SK-N-SH (cell line): Measurements from ENCODE around the gene NR1D2. TPM values are rescaled to one million over a fixed set of nuclear protein-coding genes. Genes with fewer than 3 reads are reported as not detected.

Source experiments
- CTCF ChIA-PET: fragments of 300-600, 350-600 bp; formaldehyde crosslinking; extraction: SDS; loops from one replicate; lab custom pipeline; 2021; lab: Yijun Ruan, JAX
- POLR2A ChIA-PET: fragments of 350-600 bp; sonication (Branson Sonifier 250); formaldehyde crosslinking; extraction: SDS; loops from one replicate; lab custom pipeline; 2020; ENCODE audit warnings: antibody characterized with exemption, inconsistent platforms; lab: Yijun Ruan, JAX
- DNase-seq: peaks from one replicate; pipeline ENCODE4 v3.0.0; 2012
- H2AFZ ChIP-seq: fragments of 200-600 bp; sonication (generic); 2 replicates; pipeline ENCODE4 v1.8.1; 2016; ENCODE audit warnings: antibody characterized with exemption, mild to moderate bottlenecking, low read depth
- H3F3A ChIP-seq: fragments of 200-600 bp; sonication (generic); replicated peaks from 2 replicates; pipeline ENCODE3; 2016; ENCODE audit warnings: antibody characterized with exemption, mild to moderate bottlenecking; ENCODE audit not compliant: insufficient read depth
- H3K27ac ChIP-seq, 2 experiments: fragments of 200-500 bp in 1 of 2; fragments of 200-600 bp in 1 of 2; sonication (Bioruptor generic) in 1 of 2; sonication (generic), shearing (Covaris generic) in 1 of 2; 2 replicates each; pipeline versions ENCODE4 v1.5.1 to v1.6.1; 2014 to 2016; ENCODE audit warnings: low read depth in 2 of 2, inconsistent platforms in 1 of 2, low read length in 1 of 2, mild to moderate bottlenecking in 1 of 2, mixed read lengths in 1 of 2
- H3K27me3 ChIP-seq: fragments of 200-600 bp; sonication (generic), shearing (Covaris generic); 2 replicates; pipeline ENCODE4 v1.6.1; 2016; ENCODE audit warnings: mixed run types; ENCODE audit not compliant: insufficient read depth
- H3K36me3 ChIP-seq, 2 experiments: fragments of 200-500 bp in 1 of 2; fragments of 200-600 bp in 1 of 2; sonication (Bioruptor generic) in 1 of 2; sonication (generic) in 1 of 2; replicated peaks in 1 of 2; 2 replicates each; pipeline versions ENCODE3 to v1.5.1; 2014 to 2016; ENCODE audit warnings: low read length in 1 of 2, mild to moderate bottlenecking in 1 of 2; ENCODE audit not compliant: insufficient read depth in 2 of 2, control insufficient read depth in 1 of 2
- H3K4me1 ChIP-seq, 2 experiments: fragments of 200-500 bp in 1 of 2; fragments of 200-600 bp in 1 of 2; sonication (Bioruptor generic) in 1 of 2; sonication (generic), shearing (Covaris generic) in 1 of 2; 2 replicates each; pipeline versions ENCODE4 v1.5.1 to v1.6.1; 2014 to 2016; ENCODE audit warnings: low read depth in 1 of 2, low read length in 1 of 2, mixed run types in 1 of 2; ENCODE audit not compliant: insufficient read depth in 2 of 2, control insufficient read depth in 1 of 2
- H3K4me2 ChIP-seq: fragments of 200-600 bp; sonication (generic), shearing (Covaris generic); 2 replicates; pipeline ENCODE4 v1.6.1; 2017; ENCODE audit warnings: mixed run types
- H3K4me3 ChIP-seq, 2 experiments: fragments of 200-500 bp in 1 of 2; fragments of 200-600 bp in 1 of 2; sonication (Bioruptor generic) in 1 of 2; sonication (generic), shearing (Covaris generic) in 1 of 2; 2 replicates each; pipeline versions ENCODE4 v1.5.1 to v1.8.1; 2014 to 2016; ENCODE audit warnings: low read depth in 2 of 2, inconsistent platforms in 1 of 2, low read length in 1 of 2, mild to moderate bottlenecking in 1 of 2, mixed read lengths in 1 of 2, moderate library complexity in 1 of 2
- H3K79me2 ChIP-seq: fragments of 200-600 bp; sonication (generic); 2 replicates; pipeline ENCODE4 v1.8.1; 2017; ENCODE audit warnings: mild to moderate bottlenecking; ENCODE audit not compliant: insufficient read depth
- H3K9ac ChIP-seq: fragments of 200-600 bp; sonication (generic); 2 replicates; pipeline ENCODE4 v1.6.1; 2017; ENCODE audit warnings: mixed run types
- H3K9me2 ChIP-seq: fragments of 200-600 bp; sonication (generic); 2 replicates; pipeline ENCODE4 v1.6.1; 2017; ENCODE audit warnings: mixed run types
- H3K9me3 ChIP-seq: fragments of 200-600 bp; sonication (generic); 2 replicates; pipeline ENCODE4 v1.6.1; 2017; ENCODE audit warnings: mixed run types, mild to moderate bottlenecking, moderate library complexity
- H4K20me1 ChIP-seq: fragments of 200-600 bp; sonication (generic); 2 replicates; pipeline ENCODE4 v1.6.1; 2017; ENCODE audit warnings: mild to moderate bottlenecking, mixed run types; ENCODE audit not compliant: insufficient read depth
- FOXM1 ChIP-seq: IDR thresholded peaks from 2 replicates; pipeline ENCODE4 v1.4.0; 2012; ENCODE audit warnings: low read depth, mild to moderate bottlenecking
- GATA2 ChIP-seq: sonication (generic); formaldehyde crosslinking; IDR thresholded peaks from 2 replicates; pipeline ENCODE4 v1.5.0; 2020; ENCODE audit warnings: mild to moderate bottlenecking, missing genetic modification reagents
- JUND ChIP-seq: IDR thresholded peaks from 2 replicates; pipeline ENCODE4 v1.4.0; 2012
- MEF2A ChIP-seq: IDR thresholded peaks from 2 replicates; pipeline ENCODE4 v1.4.0; 2012; ENCODE audit warnings: low read depth, borderline replicate concordance
- POLR2AphosphoS5 ChIP-seq: IDR thresholded peaks from 2 replicates; pipeline ENCODE4 v1.6.1; 2012; ENCODE audit warnings: low read depth, low read length
- RCOR1 ChIP-seq: fragments of 150-350 bp; IDR thresholded peaks from 2 replicates; pipeline ENCODE4 v1.6.1; 2017; ENCODE audit warnings: antibody characterized with exemption, low read length
- RFX5 ChIP-seq: IDR thresholded peaks from 2 replicates; pipeline ENCODE4 v1.6.1; 2012; ENCODE audit warnings: mild to moderate bottlenecking, improper control_type of control experiment, low read length
- RXRA ChIP-seq: IDR thresholded peaks from 2 replicates; pipeline ENCODE4 v1.4.0; 2012; ENCODE audit warnings: low read depth, mild to moderate bottlenecking, borderline replicate concordance
- SMC3 ChIP-seq: IDR thresholded peaks from 2 replicates; pipeline ENCODE4 v1.6.1; 2012; ENCODE audit warnings: low read depth, low read length, improper control_type of control experiment
- TAF1 ChIP-seq: IDR thresholded peaks from 2 replicates; pipeline ENCODE4 v1.6.1; 2012; ENCODE audit warnings: low read depth, mild to moderate bottlenecking, low read length, moderate library complexity, borderline replicate concordance
- TEAD4 ChIP-seq: IDR thresholded peaks from 2 replicates; pipeline ENCODE4 v1.4.0; 2012; ENCODE audit warnings: mild to moderate bottlenecking, borderline replicate concordance; ENCODE audit not compliant: insufficient read depth
- YY1 ChIP-seq: IDR thresholded peaks from 2 replicates; pipeline ENCODE4 v1.4.0; 2012; ENCODE audit warnings: low read depth, mild to moderate bottlenecking
- WGBS: methylation state at CpG from one replicate; pipeline ENCODE4 v1.1.6; 2017; ENCODE audit warnings: low lambda C conversion rate; 5-methylcytosine and 5-hydroxymethylcytosine counted together
- polyA plus RNA-seq, 3 experiments: library from polyadenylated mRNA; depleted of rRNA; stranded (reverse); fragments of >200 nt; gene quantifications; 2 replicates each; pipeline ENCODE4 v1.2.3, GENCODE V29; 2012
- TF ChIP-seq, protein P1 (sequence below): IDR thresholded peaks from 2 replicates; pipeline ENCODE4 v1.6.1; 2012; ENCODE audit warnings: mild to moderate bottlenecking, low read depth, low read length, moderate library complexity
- TF ChIP-seq, protein P2 (sequence below): fragments of 200-600 bp; sonication (generic); IDR thresholded peaks from 2 replicates; pipeline ENCODE4 v1.6.1; 2017; ENCODE audit warnings: antibody characterized with exemption, mild to moderate bottlenecking, moderate library complexity
- TF ChIP-seq, protein P3 (sequence below): fragments of 150-350 bp; IDR thresholded peaks from 2 replicates; pipeline ENCODE4 v1.6.1; 2017; ENCODE audit warnings: antibody characterized with exemption, low read length, low read depth, borderline replicate concordance
- TF ChIP-seq, protein P4 (sequence below): IDR thresholded peaks from 2 replicates; pipeline ENCODE4 v1.4.0; 2012; ENCODE audit warnings: low read depth
- TF ChIP-seq, protein P5 (sequence below): IDR thresholded peaks from 2 replicates; pipeline ENCODE4; 2012

NR1D2 gene
- polyA plus RNA-seq, 1 of the 3 experiments (the other 2 are of a cell fraction): 12.0 TPM

DNA sequence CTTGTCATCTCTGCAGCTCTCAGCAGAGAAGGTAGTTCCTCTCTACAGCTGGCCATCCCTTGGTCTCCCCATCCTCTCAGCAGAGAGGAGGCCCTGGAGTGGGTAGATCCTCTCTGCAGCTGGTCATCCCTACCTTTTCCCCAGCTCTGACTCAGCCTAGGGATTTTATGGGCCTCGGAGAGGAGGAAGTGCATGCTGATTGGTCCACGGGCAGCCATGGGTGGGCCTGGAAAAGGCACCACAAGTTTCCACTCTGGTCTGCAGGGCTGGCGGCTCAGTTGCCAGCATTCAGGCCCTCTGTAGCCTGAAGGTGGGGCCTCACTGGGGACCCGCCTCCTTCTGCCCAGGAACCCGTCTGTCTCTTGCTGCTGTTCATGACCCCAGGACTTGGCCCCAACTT lies 36.9 kb downstream of the NR1D2 start:
- H3K79me2 ChIP-seq: peaks cover 16% of the 10 kb centered on the region
- H3F3A ChIP-seq: peaks cover 19% of the 10 kb centered on the region
- peaks cover 11% of the 10 kb centered on the region; the same call in 1 of the 2 replicates for H4K20me1 ChIP-seq
- POLR2A ChIA-PET: interaction anchor here (2.2 kb wide), 1 partner anchor 65 kb away, joined by 9 read pairs; the partner anchor contains the start of genes NKIRAS1 and RPL15
- H3K4me2 ChIP-seq: no peak overlapping the region
- CTCF ChIA-PET: interaction anchor here (0.6 to 1.1 kb wide), 3 partner anchors 11 to 259 kb away, joined by 3 to 5 read pairs (median 3); no protein-coding TSS in a partner anchor
- H2AFZ ChIP-seq: no peak overlapping the region
- TF ChIP-seq MEF2A (no peak), RXRA (no peak), RFX5 (no peak), JUND (no peak)
- TF ChIP-seq, protein P1, sequence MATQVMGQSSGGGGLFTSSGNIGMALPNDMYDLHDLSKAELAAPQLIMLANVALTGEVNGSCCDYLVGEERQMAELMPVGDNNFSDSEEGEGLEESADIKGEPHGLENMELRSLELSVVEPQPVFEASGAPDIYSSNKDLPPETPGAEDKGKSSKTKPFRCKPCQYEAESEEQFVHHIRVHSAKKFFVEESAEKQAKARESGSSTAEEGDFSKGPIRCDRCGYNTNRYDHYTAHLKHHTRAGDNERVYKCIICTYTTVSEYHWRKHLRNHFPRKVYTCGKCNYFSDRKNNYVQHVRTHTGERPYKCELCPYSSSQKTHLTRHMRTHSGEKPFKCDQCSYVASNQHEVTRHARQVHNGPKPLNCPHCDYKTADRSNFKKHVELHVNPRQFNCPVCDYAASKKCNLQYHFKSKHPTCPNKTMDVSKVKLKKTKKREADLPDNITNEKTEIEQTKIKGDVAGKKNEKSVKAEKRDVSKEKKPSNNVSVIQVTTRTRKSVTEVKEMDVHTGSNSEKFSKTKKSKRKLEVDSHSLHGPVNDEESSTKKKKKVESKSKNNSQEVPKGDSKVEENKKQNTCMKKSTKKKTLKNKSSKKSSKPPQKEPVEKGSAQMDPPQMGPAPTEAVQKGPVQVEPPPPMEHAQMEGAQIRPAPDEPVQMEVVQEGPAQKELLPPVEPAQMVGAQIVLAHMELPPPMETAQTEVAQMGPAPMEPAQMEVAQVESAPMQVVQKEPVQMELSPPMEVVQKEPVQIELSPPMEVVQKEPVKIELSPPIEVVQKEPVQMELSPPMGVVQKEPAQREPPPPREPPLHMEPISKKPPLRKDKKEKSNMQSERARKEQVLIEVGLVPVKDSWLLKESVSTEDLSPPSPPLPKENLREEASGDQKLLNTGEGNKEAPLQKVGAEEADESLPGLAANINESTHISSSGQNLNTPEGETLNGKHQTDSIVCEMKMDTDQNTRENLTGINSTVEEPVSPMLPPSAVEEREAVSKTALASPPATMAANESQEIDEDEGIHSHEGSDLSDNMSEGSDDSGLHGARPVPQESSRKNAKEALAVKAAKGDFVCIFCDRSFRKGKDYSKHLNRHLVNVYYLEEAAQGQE: no peak
- TF ChIP-seq, protein P2, sequence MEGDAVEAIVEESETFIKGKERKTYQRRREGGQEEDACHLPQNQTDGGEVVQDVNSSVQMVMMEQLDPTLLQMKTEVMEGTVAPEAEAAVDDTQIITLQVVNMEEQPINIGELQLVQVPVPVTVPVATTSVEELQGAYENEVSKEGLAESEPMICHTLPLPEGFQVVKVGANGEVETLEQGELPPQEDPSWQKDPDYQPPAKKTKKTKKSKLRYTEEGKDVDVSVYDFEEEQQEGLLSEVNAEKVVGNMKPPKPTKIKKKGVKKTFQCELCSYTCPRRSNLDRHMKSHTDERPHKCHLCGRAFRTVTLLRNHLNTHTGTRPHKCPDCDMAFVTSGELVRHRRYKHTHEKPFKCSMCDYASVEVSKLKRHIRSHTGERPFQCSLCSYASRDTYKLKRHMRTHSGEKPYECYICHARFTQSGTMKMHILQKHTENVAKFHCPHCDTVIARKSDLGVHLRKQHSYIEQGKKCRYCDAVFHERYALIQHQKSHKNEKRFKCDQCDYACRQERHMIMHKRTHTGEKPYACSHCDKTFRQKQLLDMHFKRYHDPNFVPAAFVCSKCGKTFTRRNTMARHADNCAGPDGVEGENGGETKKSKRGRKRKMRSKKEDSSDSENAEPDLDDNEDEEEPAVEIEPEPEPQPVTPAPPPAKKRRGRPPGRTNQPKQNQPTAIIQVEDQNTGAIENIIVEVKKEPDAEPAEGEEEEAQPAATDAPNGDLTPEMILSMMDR: no peak
- TF ChIP-seq, all 33 proteins: peak for 0
- H3K9me2 ChIP-seq: no peaks in the 10 kb centered on the region
- no peaks in the 10 kb centered on the region for H3K27me3 ChIP-seq
- 87% methylated on average over 3 of the region's 5 CpGs for WGBS
- H3K27ac ChIP-seq: peak overlapping the region in 1 of 2 experiments; percentile 74; a peak in 2 of 4 replicates
- no peak for DNase-seq
- H3K4me3 ChIP-seq: no peak overlapping the region
- no peak overlapping the region for H3K9ac ChIP-seq
- no peaks in the 10 kb centered on the region for H3K9me3 ChIP-seq
- H3K36me3 ChIP-seq: peaks cover 18 to 47% of the 10 kb centered on the region in 2 experiments
- H3K4me1 ChIP-seq: peaks cover 7 to 24% of the 10 kb centered on the region in 2 experiments; a peak in 3 of 4 replicates

DNA sequence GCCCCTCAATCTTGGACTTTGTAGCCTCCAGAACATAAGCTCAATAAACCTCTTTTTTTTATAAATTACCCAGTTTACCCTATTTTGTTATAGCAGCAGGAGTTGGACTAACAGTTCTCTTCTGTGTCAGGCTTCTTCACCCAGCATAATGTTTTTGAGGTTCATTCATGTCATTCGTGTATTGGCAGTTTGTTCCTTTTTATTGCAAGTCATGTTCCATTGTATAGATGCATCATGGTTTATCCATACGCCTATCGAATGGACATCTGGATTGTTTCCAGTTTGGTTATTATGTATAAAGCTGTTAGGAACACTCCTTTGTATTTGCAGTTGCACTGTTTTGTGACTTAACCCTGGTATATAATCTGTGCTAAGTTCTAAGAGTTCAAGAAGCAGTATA lies 39.8 kb downstream of the NR1D2 start:
- POLR2A ChIA-PET: no interaction called here
- Histone ChIP-seq H3K27ac (no peak overlapping the region), H3K79me2 (no peaks in the 10 kb centered on the region), H2AFZ (no peak overlapping the region), H3K9ac (no peak overlapping the region), H3F3A (peaks cover 2% of the 10 kb centered on the region), H3K27me3 (no peaks in the 10 kb centered on the region), H3K9me3 (no peaks in the 10 kb centered on the region), H3K4me3 (no peak overlapping the region), H3K36me3 (peaks cover 6 to 18% of the 10 kb centered on the region in 2 experiments), H3K4me1 (peaks cover 0 to 14% of the 10 kb centered on the region in 2 experiments; a peak in 2 of 4 replicates), H3K9me2 (no peaks in the 10 kb centered on the region), H3K4me2 (no peak overlapping the region), H4K20me1 (no peaks in the 10 kb centered on the region)
- CTCF ChIA-PET: no interaction called here
- DNase-seq: no peak
- WGBS: 95% methylated on average over 3 of the region's 3 CpGs
- TF ChIP-seq, protein P2: no peak
- TF ChIP-seq RXRA (no peak), MEF2A (no peak), YY1 (no peak), TAF1 (no peak), TEAD4 (no peak), RCOR1 (no peak), SMC3 (no peak), GATA2 (CRISPR knock-in tag) (no peak), POLR2AphosphoS5 (no peak), FOXM1 (no peak)
- TF ChIP-seq, protein P3, sequence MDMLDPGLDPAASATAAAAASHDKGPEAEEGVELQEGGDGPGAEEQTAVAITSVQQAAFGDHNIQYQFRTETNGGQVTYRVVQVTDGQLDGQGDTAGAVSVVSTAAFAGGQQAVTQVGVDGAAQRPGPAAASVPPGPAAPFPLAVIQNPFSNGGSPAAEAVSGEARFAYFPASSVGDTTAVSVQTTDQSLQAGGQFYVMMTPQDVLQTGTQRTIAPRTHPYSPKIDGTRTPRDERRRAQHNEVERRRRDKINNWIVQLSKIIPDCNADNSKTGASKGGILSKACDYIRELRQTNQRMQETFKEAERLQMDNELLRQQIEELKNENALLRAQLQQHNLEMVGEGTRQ: no peak
- TF ChIP-seq, protein P4, sequence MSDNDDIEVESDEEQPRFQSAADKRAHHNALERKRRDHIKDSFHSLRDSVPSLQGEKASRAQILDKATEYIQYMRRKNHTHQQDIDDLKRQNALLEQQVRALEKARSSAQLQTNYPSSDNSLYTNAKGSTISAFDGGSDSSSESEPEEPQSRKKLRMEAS: no peak
- TF ChIP-seq, protein P5, sequence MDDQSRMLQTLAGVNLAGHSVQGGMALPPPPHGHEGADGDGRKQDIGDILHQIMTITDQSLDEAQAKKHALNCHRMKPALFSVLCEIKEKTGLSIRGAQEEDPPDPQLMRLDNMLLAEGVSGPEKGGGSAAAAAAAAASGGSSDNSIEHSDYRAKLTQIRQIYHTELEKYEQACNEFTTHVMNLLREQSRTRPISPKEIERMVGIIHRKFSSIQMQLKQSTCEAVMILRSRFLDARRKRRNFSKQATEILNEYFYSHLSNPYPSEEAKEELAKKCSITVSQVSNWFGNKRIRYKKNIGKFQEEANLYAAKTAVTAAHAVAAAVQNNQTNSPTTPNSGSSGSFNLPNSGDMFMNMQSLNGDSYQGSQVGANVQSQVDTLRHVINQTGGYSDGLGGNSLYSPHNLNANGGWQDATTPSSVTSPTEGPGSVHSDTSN: no peak
